ENCODE results near the gene ZKSCAN8.

- TF ChIP-seq EZH2phosphoT487 (IDR thresholded peaks at IDR 0.05; ENCODE audit: low read depth, severe bottlenecking, unreplicated experiment) = no peak
- TF ChIP-seq CTCF (IDR thresholded peaks at IDR 0.05; ENCODE audit: poor library complexity) = no peak
- no peak for TF ChIP-seq EZH2 (IDR thresholded peaks at IDR 0.05; ENCODE audit: borderline replicate concordance)
Measured at GRCh38 chr6:28121876-28122275, 19.8 kb upstream of the ZKSCAN8 start.

Measured in hepatocyte (in vitro differentiated cells).